ENCODE results near the gene MARS1.

Gene MARS1

GRCh38 chr12:57536597-57536942 is 48.7 kb downstream of the MARS1 start (continued):
- no peak for TF ChIP-seq ZNF768 (tag by site-specific recombination; IDR thresholded peaks at IDR 0.05)
- TF ChIP-seq ZNF777 (tag by site-specific recombination; IDR thresholded peaks at IDR 0.05; ENCODE audit: borderline replicate concordance), result no peak
- no peak for TF ChIP-seq ZNF211 (tag by site-specific recombination; IDR thresholded peaks at IDR 0.05; ENCODE audit: low read depth)
- TF ChIP-seq ZNF518A (tag by site-specific recombination; conservative IDR thresholded peaks at IDR 0.05; ENCODE audit: low read depth), result no peak

- CTCF ChIA-PET, result no interaction called here
- Histone ChIP-seq H3K9me3 (ENCODE audit: control insufficient read depth, insufficient read depth, low read depth, low read length) (no peaks in the 10 kb centered on the region), H3K27ac (ENCODE audit: extremely low read depth, low read depth, low read length) (no peak overlapping the region), H3K4me3 (ENCODE audit: low read depth, low read length) (no peak overlapping the region), H3K36me3 (ENCODE audit: control insufficient read depth in 2 of 2, insufficient read depth in 1 of 2, low read length in 2 of 2) (peaks cover 5 to 88% of the 10 kb centered on the region in 2 experiments; a peak in 2 of 3 replicates), H3K4me1 (ENCODE audit: control insufficient read depth, insufficient read depth, low read length) (no peaks in the 10 kb centered on the region)
- POLR2A ChIA-PET, result interaction anchor here (1.6 to 2.7 kb wide), 3 partner anchors 8 to 18 kb away, joined by 3 to 16 read pairs (median 10); partner anchors contain the start of gene DCTN2
- no peak for TF ChIP-seq ZNF266 (tag by site-specific recombination; IDR thresholded peaks at IDR 0.05; ENCODE audit: low read depth)
- no peak for TF ChIP-seq ZNF621 (tag by site-specific recombination; IDR thresholded peaks at IDR 0.05)
- no peak for TF ChIP-seq MYNN (tag by site-specific recombination; IDR thresholded peaks at IDR 0.05; ENCODE audit: borderline replicate concordance)
- TF ChIP-seq ZNF660 (tag by site-specific recombination; IDR thresholded peaks at IDR 0.05), result no peak
- TF ChIP-seq PRDM10 (tag by site-specific recombination; IDR thresholded peaks at IDR 0.05), result no peak
- TF ChIP-seq ZNF280D (tag by site-specific recombination; IDR thresholded peaks at IDR 0.05), result no peak
- no peak for TF ChIP-seq ZNF391 (tag by site-specific recombination; IDR thresholded peaks at IDR 0.05; ENCODE audit: borderline replicate concordance, low read depth)
- TF ChIP-seq ZNF518A (tag by site-specific recombination; conservative IDR thresholded peaks at IDR 0.05; ENCODE audit: low read depth), result no peak
- no peak for TF ChIP-seq ZNF555 (tag by site-specific recombination; conservative IDR thresholded peaks at IDR 0.05)
- TF ChIP-seq ZNF558 (tag by site-specific recombination; IDR thresholded peaks at IDR 0.05), result no peak
- no peak for TF ChIP-seq ZNF274 (IDR thresholded peaks at IDR 0.05; ENCODE audit: low read length)
- TF ChIP-seq ZNF274 (tag by site-specific recombination; IDR thresholded peaks at IDR 0.05; ENCODE audit: borderline replicate concordance), result no peak
- TF ChIP-seq ZSCAN5A (tag by site-specific recombination; IDR thresholded peaks at IDR 0.05), result no peak
- no peak for TF ChIP-seq ZNF169 (tag by site-specific recombination; IDR thresholded peaks at IDR 0.05)
Measured at GRCh38 chr12:57539134-57539768, 51.4 kb downstream of the MARS1 start.
